NCI-H510A (cell line): Measurements from ENCODE around the gene CREB5.

Experiments
- DNase-seq: peaks from one replicate; lab custom pipeline; 2025; lab: John Stamatoyannopoulos, UW

Gene CREB5

GRCh38 chr7:28855538-28856217 is 443.4 kb downstream of the CREB5 start:
- DNase-seq = no peak

- DNase-seq = no peak
Observed at GRCh38 chr7:28856656-28857055, 444.3 kb downstream of the CREB5 start.

GRCh38 chr7:28858206-28858605 is 445.9 kb downstream of the CREB5 start:
- DNase-seq = no peak

- DNase-seq = no peak
Observed at GRCh38 chr7:28858895-28859294, 446.6 kb downstream of the CREB5 start.

- no peak for DNase-seq
Observed at GRCh38 chr7:28861825-28862224, 449.5 kb downstream of the CREB5 start.

- no peak for DNase-seq
Observed at GRCh38 chr7:28862595-28863272, 450.4 kb downstream of the CREB5 start.

- DNase-seq = no peak
Observed at GRCh38 chr7:28865601-28866144, 453.4 kb downstream of the CREB5 start.

GRCh38 chr7:28868712-28869111 is 456.4 kb downstream of the CREB5 start:
- DNase-seq = no peak

- no peak for DNase-seq
Observed at GRCh38 chr7:28871077-28871476, 458.8 kb downstream of the CREB5 start.

- DNase-seq = no peak
Observed at GRCh38 chr7:28871631-28872030, 459.3 kb downstream of the CREB5 start.

- no peak for DNase-seq
Observed at GRCh38 chr7:28872226-28872625, 459.9 kb downstream of the CREB5 start.

- no peak for DNase-seq
Observed at GRCh38 chr7:28873365-28873764, 461.0 kb downstream of the CREB5 start.

- DNase-seq = no peak
Observed at GRCh38 chr7:28874001-28874400, 461.7 kb downstream of the CREB5 start.
